GM21717 (cell line): ENCODE data around the gene THBS1.

ENCODE experiments used
- ATAC-seq: cut with Tn5 transposase; IDR thresholded peaks from one replicate; pipeline ENCODE4 v1.9.1; 2021; ENCODE audit warnings: mild to moderate bottlenecking, moderate library complexity; ENCODE audit not compliant: unreplicated experiment

Gene THBS1

DNA sequence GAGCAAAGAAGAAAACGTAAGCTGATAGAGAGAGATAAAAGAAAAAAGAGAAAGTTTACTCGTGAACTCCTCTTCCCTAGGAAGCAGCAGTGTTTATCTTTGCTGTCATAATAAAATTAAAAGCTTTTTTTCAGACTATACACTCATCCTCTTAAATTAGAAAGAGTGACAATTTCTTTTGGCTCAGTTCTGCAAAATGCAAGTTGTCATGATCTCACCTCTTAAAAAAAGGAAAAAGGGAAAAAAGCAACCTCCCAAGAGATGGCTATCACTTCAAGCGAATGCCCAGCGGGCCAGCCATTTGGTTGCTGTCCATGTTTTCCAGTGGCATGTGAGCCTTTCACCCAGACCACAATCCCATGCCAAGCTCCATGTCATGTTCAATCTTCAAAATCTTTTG is 7.0 kb upstream of the THBS1 start:
- ATAC-seq: no peak

GRCh38 chr15:39574427-39574826 is 6.5 kb upstream of the THBS1 start:
- no peak for ATAC-seq

- ATAC-seq: no peak
Measured at GRCh38 chr15:39575180-39575579, 5.7 kb upstream of the THBS1 start.

GRCh38 chr15:39578851-39579486 is 1.9 kb upstream of the THBS1 start:
- ATAC-seq: no peak

DNA sequence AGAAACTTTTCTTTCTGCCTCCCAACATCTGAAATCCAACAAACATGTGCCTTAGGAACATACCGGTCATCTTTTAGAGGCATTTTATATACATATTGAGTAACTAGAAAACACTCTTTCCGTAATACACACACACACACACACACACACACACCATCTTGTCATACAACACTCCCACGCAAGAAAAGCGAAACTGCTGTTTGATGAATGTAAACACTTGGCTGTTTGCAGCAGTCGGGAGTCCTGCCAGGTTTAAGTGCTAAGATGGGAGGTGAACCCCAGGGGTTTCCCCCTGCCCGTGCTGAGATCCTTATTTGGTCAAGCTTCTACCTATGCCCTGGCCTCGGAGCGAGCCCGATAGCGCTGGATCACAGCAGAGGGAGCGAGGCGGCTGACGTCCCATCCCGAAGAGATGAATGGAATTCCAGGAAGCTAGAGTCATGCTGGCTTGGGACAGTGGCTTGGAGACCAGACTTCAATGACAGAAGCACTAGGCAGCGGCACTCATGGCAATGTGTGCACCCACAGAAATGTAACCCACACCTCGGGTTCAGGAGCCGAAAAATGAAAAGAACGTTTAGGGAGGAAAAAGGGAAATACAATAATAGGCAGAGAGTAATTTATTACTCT is 1.3 kb upstream of the THBS1 start:
- no peak for ATAC-seq

DNA sequence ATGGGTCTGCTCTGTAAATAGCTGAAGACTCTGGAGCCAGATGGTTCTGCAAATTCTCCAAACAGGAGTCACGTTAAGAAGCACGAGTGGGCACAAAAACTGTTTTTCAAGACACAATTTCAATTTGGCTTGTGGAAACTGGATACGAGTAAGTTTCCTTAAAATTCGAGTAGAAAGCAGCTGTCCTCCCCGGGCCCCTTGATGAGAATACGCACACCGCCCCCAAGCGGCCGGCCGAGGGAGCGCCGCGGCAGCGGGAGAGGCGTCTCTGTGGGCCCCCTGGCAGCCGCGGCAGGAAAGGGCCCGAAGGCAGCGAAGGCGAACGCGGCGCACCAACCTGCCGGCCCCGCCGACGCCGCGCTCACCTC is 778 bp upstream of the THBS1 start:
- ATAC-seq: peak; percentile 73

DNA sequence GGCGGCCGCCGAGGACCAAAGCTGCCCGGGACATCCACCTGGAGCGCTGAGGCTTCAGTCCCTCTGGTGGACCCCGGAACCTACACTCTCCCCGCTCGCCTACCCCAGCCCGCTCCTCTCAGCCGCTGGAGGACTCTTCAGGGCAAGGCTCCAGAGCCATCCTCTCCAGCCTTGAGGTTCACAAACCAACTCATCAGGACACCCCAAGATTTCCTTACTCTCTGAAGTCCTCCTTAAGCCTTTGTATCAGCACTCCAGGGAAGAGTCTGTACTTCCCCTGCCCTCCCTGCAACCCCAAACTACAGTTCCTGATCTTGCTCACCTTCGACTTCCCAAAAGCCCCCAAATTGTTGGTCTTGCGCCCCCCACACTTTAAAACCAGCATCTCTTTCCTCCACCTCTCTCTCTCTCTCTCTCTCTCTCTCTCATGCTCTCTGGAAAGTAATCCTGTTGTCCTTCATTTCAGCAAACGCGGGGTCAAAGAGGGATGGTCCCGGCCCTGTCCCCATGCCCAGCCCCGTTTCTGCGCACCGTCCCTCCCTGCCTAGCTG is 438 bp downstream of the THBS1 start:
- no peak for ATAC-seq

DNA sequence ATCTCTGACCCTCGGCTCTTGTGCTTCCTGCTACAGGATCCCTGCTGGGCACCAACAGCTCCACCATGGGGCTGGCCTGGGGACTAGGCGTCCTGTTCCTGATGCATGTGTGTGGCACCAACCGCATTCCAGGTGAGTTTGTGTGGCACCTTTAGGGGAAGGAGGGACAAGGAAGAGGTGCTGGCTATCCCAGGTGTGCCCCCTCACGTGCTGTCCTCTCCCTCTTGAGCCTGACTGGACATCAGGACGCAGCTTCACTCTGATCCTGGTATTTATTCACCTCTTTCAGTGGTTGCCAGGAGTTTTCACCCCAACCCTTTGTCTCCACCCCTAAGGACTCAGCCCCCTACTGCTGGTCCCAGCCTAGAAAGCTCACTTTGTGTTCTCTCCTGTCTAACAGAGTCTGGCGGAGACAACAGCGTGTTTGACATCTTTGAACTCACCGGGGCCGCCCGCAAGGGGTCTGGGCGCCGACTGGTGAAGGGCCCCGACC is 960 bp downstream of the THBS1 start:
- ATAC-seq: no peak

- no peak for ATAC-seq
Measured at GRCh38 chr15:39582286-39582976, 1.6 kb downstream of the THBS1 start.

DNA sequence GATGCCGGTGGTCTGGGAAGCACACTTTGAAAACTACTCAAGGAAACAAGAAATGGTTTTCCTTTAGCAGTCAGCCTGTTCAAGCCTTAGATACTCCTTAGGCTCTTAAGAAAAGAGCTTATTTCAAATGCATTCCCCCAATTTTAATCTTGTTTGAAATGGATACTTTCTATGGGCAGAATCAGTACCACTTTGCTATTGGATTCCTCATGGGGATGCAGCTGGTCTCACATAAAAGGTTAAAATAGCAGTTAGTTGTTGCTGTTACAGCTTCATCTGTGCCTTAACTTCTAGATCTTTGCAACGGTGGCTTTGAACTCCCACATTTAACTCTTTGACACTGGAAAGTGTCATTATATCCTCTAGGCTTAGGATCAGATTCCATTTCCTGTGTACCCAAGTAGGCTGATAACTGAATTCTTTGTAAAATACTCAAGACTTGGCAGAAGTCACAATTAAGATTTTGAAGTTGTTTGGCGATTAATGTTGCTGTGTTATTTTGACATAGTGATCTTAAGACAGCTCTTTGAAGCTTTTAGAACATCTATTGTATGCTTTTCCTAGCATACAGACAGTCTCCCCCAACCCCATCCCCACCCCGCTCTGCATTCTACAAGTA is 2.2 kb downstream of the THBS1 start:
- ATAC-seq: no peak

DNA sequence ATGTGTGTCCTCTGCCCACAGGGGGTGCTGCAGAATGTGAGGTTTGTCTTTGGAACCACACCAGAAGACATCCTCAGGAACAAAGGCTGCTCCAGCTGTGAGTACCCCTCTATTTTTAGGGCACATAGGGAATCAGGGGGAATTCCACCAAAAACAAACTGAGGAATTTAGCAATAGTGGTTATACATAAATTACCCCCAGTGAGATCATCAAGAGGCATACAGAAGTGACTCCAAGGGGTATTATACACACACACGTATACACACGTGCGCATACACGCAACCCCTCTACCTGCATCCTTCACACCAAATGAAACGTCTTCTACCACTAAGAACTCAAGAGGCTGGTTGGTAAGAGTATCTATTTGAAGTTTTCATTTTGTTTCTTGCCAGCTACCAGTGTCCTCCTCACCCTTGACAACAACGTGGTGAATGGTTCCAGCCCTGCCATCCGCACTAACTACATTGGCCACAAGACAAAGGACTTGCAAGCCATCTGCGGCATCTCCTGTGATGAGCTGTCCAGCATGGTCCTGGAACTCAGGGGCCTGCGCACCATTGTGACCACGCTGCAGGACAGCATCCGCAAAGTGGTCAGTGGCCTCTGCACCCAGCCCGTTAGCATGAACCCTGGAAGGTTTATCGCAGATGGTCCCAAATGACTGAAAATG is 2.9 kb downstream of the THBS1 start:
- ATAC-seq: no peak

GRCh38 chr15:39584266-39584659 is 3.4 kb downstream of the THBS1 start:
- no peak for ATAC-seq

DNA sequence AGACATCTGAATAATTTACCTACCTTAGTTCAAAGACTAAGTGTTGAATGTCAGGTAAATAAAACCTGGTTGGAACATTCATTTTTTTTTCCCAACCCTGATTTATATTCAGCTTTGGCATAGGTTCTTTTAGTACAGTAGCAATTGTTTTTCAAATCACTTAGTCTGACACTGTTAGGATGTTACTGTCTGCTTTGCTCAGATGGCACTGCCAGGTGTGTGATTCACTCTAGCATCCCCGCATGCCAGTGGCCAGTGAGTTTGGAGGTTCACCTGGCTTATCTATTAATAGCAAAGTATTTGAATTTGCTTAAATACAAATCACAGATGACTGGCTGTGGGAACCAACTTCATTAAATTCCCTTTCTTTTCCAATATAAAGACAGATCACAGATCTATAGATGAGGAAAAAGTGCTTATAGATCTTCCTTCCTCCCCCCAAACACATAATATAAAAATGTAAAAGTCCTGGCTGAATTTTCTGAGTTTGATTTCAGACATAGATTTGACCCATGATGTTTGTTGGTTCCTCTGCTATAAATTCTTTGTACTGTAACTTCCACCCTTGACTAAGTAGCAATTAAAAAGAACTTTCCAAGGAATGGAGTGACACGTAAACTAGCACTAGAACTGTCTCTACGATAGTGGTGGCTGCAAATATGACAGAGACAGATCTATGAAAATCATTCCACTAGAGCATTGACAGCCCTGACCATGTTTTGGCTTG is 3.9 kb downstream of the THBS1 start:
- no peak for ATAC-seq

- ATAC-seq: no peak
Measured at GRCh38 chr15:39585389-39585841, 4.5 kb downstream of the THBS1 start.

DNA sequence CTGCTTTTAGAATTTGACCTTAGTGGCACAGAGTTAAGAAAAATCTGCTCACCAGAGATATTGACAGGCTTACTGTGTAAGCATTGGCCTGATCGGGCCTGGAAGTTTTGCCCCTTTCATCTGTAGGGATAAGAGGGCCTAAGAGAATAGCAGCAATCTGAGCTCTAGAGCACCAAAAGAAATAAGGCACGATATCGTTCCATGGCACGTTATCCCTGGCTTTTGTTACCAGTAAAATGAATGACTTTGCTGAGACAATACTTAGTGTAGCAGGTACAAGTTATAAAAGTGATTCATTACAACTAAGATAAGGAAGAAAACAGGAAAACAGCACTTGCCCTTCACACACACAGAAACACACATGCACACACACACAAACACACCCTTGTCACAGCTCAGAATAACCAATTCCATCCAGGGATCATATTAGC is 5.0 kb downstream of the THBS1 start:
- ATAC-seq: no peak

DNA sequence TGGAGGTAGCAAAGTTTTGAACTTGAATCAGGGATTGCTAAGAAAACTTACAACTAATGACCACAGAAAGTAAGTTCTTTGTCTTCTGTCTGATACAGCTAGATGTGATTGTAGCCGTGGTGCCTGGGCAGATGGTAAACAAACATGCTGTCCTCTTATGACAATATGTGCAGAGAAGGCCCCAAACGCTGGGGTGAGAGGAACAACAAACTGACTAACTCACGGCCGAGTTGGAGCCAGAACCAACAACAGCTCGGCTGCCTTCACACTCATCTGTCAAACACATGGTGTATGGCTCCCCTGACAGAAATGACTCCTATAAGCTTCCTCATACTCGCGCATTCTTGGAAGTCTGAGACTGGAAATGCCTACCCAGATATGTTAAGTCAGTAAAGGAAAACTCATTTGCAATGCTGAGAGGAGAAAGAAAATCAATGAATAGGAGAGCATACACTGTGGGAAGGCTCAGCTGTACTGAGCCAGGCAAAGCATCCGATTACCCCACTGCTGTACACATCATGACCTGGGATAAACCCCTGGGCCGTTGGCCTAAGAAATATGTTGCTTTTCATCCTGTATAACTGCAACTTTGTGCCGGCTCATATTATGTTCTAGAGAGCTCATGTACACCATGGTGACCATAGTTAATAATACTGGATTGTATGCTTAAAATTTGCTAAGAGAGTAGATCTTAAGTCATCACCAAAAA is 5.7 kb downstream of the THBS1 start:
- no peak for ATAC-seq

- ATAC-seq: no peak
Measured at GRCh38 chr15:39587096-39587721, 6.3 kb downstream of the THBS1 start.

DNA sequence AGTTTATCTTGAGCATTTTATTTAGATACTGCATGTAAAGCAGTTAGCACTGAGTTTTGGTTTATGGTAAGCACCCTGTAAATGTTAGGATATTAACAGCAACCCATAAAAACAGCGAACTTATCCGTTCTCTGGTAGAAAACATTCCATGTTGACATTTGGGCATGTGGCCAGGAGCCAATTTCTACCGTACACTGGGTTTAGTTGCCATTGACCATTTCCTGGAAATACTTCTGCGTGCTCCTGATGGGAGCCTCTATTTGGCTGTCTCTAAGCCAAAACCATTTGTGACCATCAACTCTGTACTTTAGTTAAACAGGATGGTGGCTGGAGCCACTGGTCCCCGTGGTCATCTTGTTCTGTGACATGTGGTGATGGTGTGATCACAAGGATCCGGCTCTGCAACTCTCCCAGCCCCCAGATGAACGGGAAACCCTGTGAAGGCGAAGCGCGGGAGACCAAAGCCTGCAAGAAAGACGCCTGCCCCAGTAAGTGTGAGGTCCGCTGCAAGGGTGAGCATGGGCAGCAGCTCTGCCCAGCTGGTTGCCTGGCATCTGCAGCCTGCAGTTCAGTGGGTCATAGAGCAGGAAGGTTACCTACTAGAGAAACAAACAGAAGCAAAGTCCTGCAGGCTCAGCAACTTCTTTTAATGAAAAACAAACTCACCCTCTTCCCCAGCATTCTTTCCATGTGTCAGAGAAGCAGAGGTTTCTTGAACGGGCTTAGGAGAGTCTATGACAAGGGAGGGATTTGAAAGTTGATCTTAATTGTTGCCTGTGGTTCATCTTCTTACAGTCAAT is 7.1 kb downstream of the THBS1 start:
- ATAC-seq: no peak
